Glomerular endothelial cell (primary cell): ENCODE measurements around the gene TMPRSS11E. TPM values are rescaled to one million over a fixed set of nuclear protein-coding genes. Genes with fewer than 3 reads are reported as not detected.

Source experiments
- total RNA-seq: library from RNA; depleted of rRNA; stranded (reverse); fragments of >200 nt; gene quantifications from 2 replicates; pipeline ENCODE4 v1.2.3, GENCODE V29; 2015

TMPRSS11E gene
- total RNA-seq, 1 donor from 2014 or later: not detected

Other genes starting within 250 kb of the TMPRSS11E start
- gene TMPRSS11B, start 201.8 kb upstream of the TMPRSS11E start, total RNA-seq: not detected in 2 replicates
- gene YTHDC1, start 97.4 kb upstream of the TMPRSS11E start, total RNA-seq: 34.7 and 50.1 TPM in 2 replicates
- gene UGT2B17, start 128.9 kb downstream of the TMPRSS11E start, total RNA-seq: not detected in 2 replicates
- gene UGT2B15, start 223.2 kb downstream of the TMPRSS11E start, total RNA-seq: not detected in 2 replicates